SW480 (cell line): ENCODE data around the gene PHKA1.
A peak's percentile ranks its signal among the peaks of the same experiment; 100 is the strongest.
"Not testable (repeated sequence)": the region's sequence is repeated elsewhere in the genome, so short reads cannot be mapped to it uniquely, and the experiment has no call there.

ENCODE experiments used
- DNase-seq: peaks from one replicate; pipeline ENCODE4 v3.0.0-alpha.2; 2016; ENCODE audit warnings: low spot score

PHKA1 gene

GRCh38 chrX:72666451-72666850 is 47.7 kb downstream of the PHKA1 start:
- DNase-seq: no peak

- no peak for DNase-seq
Observed at GRCh38 chrX:72663737-72664136, 50.4 kb downstream of the PHKA1 start.

GRCh38 chrX:72662020-72662747 is 51.9 kb downstream of the PHKA1 start:
- DNase-seq: no peak

- DNase-seq: no peak
Observed at GRCh38 chrX:72659723-72660122, 54.4 kb downstream of the PHKA1 start.

GRCh38 chrX:72652082-72652481 is 62.0 kb downstream of the PHKA1 start:
- DNase-seq: no peak

GRCh38 chrX:72644946-72645345 is 69.2 kb downstream of the PHKA1 start:
- DNase-seq: no peak

- no peak for DNase-seq
Observed at GRCh38 chrX:72641611-72642010, 72.5 kb downstream of the PHKA1 start.

- DNase-seq: no peak
Observed at GRCh38 chrX:72635930-72636329, 78.2 kb downstream of the PHKA1 start.

- no peak for DNase-seq
Observed at GRCh38 chrX:72634331-72634730, 79.8 kb downstream of the PHKA1 start.

GRCh38 chrX:72630185-72630584 is 83.9 kb downstream of the PHKA1 start:
- no peak for DNase-seq

- DNase-seq: no peak
Observed at GRCh38 chrX:72624194-72624593, 89.9 kb downstream of the PHKA1 start.

GRCh38 chrX:72621625-72622485 is 92.3 kb downstream of the PHKA1 start:
- no peak for DNase-seq

GRCh38 chrX:72621163-72621562 is 92.9 kb downstream of the PHKA1 start:
- no peak for DNase-seq

GRCh38 chrX:72620550-72621145 is 93.5 kb downstream of the PHKA1 start:
- DNase-seq: peak; percentile 8

- peak; percentile 8 for DNase-seq
Observed at GRCh38 chrX:72609313-72609712, 104.8 kb downstream of the PHKA1 start.

GRCh38 chrX:72604705-72605104 is 109.4 kb downstream of the PHKA1 start:
- no peak for DNase-seq

- no peak for DNase-seq
Observed at GRCh38 chrX:72604112-72604511, 110.0 kb downstream of the PHKA1 start.

GRCh38 chrX:72591038-72591437 is 123.1 kb downstream of the PHKA1 start:
- DNase-seq: not testable (repeated sequence)

GRCh38 chrX:72584163-72584562 is 129.9 kb downstream of the PHKA1 start:
- no peak for DNase-seq

GRCh38 chrX:72576141-72576894 is 137.8 kb downstream of the PHKA1 start:
- DNase-seq: no peak

GRCh38 chrX:72573158-72573511 is 141.0 kb downstream of the PHKA1 start:
- no peak for DNase-seq
